Left renal pelvis (tissue), 4 donors: ENCODE data around the gene KIR2DL3. TPM values are rescaled to one million over a fixed set of nuclear protein-coding genes. Genes with fewer than 3 reads are reported as not detected.
"Not testable (repeated sequence)": the region's sequence is repeated elsewhere in the genome, so short reads cannot be mapped to it uniquely, and the experiment has no call there.

Experiments
- DNase-seq, 4 donors: peaks; one replicate each; pipeline ENCODE4 v3.0.0-alpha.2; 2013; ENCODE audit warnings: low read depth in 4 of 4, low spot score in 3 of 4
- polyA plus RNA-seq, 4 donors: library from polyadenylated mRNA; unstranded; fragments of 120-200 nt; gene quantifications; one replicate each; pipeline ENCODE4 v1.2.1, GENCODE V29; 2013; ENCODE audit not compliant: insufficient read length in 4 of 4

The KIR2DL3 gene
- polyA plus RNA-seq = not detected

- not testable (repeated sequence) for DNase-seq
Measured at GRCh38 chr19:54738306-54738705, at the start of gene KIR2DL3. Gene KIR2DL3, plus strand, starts transcription at chr19:54738513. Its CDS starts 33 bp downstream, at chr19:54738546.

DNA sequence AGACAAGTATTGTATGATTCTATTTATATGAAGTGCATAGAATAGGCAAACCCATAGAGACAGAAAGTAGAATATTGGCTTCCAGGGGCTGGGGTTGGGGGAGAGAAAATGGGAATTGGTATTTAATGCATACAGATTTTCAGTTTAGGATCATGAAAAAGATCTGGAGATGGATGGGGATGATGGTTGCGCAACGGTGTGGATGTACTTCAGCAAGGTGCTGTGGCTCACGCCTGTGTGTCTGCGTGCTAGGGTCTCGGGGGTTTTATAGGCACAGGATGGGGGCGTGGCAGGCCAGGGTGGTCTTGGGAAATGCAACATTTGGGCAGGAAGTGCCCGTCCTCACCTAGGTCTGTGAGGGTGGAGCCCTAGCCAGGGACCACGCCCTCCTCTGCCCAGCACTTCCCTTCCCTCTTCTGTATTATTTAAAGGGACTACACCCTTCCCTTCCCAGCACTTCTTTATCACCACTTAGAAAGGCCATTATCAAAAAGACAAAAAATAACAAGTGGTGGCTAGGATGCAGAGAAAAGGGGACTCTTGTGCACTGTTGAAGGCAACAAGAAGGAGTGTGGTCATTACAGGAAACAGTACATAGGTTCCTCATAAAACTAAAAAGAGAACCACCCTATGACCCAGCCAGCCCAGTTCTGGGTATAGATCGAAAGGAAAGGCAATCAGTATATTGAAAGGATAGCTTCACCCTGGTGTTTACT is 46.6 kb upstream of the KIR2DL3 start:
- no peak for DNase-seq

- DNase-seq = no peak
Measured at GRCh38 chr19:54692298-54692615, 46.1 kb upstream of the KIR2DL3 start.

DNA sequence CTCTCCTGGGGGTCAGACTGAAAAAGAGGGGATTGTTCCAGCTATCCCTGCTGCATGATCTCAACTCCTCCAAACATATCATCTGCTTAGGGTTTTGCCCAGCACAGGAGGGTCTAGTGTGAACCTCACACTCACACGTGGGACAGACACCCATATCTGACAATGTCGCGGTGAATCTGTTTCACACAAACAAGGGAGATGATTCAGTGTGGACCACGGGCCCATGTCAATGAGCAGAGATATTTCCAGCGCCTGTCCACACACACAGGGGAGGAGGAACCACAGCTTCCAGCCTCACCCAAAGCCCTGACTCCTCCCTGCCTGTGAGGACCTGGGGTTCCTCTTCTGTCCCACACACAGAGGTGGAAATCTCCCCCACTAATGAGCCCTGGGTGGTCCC is 43.7 kb upstream of the KIR2DL3 start:
- DNase-seq = no peak

GRCh38 chr19:54696117-54696548 is 42.2 kb upstream of the KIR2DL3 start:
- DNase-seq = no peak

GRCh38 chr19:54696766-54697165 is 41.5 kb upstream of the KIR2DL3 start:
- DNase-seq = no peak

DNA sequence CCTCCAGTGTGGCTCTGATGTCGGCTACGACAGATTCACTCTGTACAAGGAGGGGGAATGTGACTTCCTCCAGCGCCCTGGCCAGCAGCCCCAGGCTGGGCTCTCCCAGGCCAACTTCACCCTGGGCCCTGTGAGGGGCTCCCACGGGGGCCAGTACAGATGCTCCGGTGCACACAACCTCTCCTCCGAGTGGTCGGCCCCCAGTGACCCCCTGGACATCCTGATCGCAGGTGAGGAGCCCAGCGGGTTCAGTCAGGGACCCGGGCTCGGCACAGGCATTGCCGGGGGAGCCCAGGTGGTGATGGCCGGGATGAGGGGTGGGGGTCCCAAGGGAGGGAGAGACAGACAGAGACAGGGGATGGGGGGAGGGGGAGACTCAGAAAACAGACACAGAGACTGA is 40.6 kb upstream of the KIR2DL3 start:
- not testable (repeated sequence) for DNase-seq

DNA sequence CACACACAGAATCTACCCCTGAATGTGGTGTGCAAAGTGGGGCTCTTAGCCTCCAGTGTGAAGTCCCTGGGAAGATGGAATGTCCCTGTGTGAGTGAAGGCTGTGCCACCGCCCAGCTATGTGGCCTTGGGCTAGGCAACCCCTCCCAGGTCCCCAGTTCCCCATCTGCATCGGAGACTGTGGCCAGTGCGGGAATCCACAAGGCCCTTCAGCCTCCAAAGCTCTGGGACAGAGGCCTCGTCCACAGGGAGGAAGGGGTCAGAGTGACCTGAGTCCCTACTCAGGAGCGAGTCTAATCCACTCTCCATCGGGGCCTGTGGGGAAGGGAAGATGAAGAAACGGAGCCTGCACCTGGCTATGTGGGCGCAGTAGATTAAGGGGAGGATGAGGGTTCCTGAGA is 33.4 kb upstream of the KIR2DL3 start:
- no peak for DNase-seq

- DNase-seq = no peak
Measured at GRCh38 chr19:54707962-54708361, 30.4 kb upstream of the KIR2DL3 start.

DNA sequence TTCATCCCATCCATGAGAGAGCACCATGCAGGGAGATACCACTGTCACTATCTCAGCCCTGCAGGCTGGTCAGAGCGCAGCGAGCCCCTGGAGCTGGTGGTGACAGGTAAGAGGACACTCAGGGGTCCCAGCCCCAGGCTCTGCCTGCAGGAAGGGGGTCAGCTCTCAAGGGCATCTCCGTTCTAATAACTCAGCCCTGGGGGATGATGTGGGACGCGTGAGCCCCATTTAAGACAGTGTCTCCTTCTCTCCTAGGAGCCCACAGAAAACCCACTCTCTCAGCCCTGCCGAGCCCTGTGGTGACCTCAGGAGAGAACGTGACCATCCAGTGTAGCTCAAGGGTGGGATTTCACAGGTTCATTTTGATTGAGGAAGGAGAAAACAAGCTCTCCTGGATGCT is 29.5 kb upstream of the KIR2DL3 start:
- no peak for DNase-seq

GRCh38 chr19:54709212-54709948 is 28.9 kb upstream of the KIR2DL3 start:
- DNase-seq = no peak

GRCh38 chr19:54709956-54710355 is 28.4 kb upstream of the KIR2DL3 start:
- DNase-seq = not testable (repeated sequence)

- DNase-seq = no peak
Measured at GRCh38 chr19:54724142-54724541, 14.2 kb upstream of the KIR2DL3 start, which contains the start of gene KIR3DL3. Gene KIR3DL3, plus strand, starts transcription at chr19:54724442. Its CDS starts 55 bp downstream, at chr19:54724497.

DNA sequence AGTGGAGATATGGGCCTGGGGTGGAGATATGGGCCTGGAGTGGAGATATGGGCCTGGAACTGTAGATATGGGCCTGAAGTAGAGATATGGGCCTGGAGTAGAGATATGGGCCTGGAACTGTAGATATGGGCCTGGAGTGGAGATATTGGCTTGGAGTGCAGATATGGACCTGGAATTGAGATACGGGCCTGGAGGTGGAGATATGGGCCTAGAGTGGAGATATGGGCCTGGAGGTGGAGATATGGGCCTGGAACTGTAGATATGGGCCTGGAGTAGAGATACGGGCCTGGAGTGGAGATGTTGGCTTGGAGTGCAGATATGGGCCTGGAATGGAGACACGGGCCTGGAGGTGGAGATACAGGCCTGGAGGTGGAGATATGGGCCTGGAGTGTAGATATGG is 13.7 kb upstream of the KIR2DL3 start:
- no peak for DNase-seq

GRCh38 chr19:54725321-54725720 is 13.0 kb upstream of the KIR2DL3 start:
- DNase-seq = no peak

- DNase-seq = no peak
Measured at GRCh38 chr19:54727562-54727961, 10.8 kb upstream of the KIR2DL3 start.

DNA sequence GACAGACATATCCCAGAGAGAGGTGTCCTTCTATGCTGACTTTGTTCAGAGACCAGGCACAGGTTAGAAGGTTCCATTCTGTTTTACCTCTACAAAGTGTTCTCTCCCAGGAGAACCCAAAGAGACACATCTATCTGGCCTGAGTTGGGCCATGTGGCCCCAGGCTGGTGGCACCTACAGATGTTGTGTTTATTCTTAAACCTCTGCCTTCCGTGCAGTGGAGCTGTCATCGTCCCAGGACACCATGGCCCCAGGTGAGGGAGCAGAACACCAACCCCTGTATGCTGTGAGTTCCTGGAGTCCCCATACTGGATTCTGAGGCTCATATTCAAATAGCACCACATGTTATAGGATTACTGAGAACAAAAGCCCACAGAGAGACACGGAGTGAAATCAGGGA is 10.1 kb upstream of the KIR2DL3 start:
- DNase-seq = no peak

DNA sequence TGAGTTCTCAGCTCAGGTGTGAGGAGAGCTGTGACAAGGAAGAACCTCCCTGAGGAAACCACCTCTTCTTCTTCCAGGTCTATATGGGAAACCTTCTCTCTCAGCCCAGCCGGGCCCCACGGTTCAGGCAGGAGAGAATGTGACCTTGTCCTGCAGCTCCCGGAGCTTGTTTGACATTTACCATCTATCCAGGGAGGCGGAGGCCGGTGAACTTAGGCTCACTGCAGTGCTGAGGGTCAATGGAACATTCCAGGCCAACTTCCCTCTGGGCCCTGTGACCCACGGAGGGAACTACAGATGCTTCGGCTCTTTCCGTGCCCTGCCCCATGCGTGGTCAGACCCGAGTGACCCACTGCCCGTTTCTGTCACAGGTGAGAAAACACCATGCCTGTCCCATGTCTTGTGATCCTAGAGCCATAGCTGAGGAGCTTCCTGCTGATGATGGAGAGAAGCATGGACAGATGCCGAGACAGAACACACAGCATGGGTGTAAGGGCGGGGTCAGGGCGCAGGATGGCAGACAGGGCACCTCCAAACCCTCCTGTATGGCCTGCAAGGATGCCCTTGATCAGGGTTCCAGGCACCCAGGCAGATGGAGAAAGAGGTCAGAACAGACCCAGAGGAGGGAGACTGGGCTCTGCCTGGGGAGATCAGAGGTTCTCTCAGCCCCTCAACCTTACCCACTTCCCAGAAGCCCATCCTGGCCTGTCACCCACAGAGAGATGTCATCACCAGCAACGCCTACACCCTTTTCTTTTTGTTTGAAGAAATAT is 8.7 kb upstream of the KIR2DL3 start:
- DNase-seq = no peak

- DNase-seq = no peak
Measured at GRCh38 chr19:54731191-54731590, 7.1 kb upstream of the KIR2DL3 start.

GRCh38 chr19:54738715-54739114 is 402 bp downstream of the KIR2DL3 start:
- no peak for DNase-seq
